ENCODE measurements around the gene CARD14. TPM values are rescaled to one million over a fixed set of nuclear protein-coding genes. Genes with fewer than 3 reads are reported as not detected.
"Not testable (repeated sequence)": the region's sequence is repeated elsewhere in the genome, so short reads cannot be mapped to it uniquely, and the experiment has no call there.

The CARD14 gene
- total RNA-seq, 2 experiments from 2014 or later = not detected

- intact Hi-C loops (cut with DNase I, micrococcal nuclease) = loop anchor here in 1 of 2 experiments (5.0 kb wide), 1 partner anchor 164 kb away; no protein-coding TSS in a partner anchor
- no peaks in the 10 kb centered on the region for H3K9me3 Mint-ChIP-seq
- H3K27ac ChIP-seq (ENCODE audit: low read depth in 1 of 2, low read length in 2 of 2) = no peak overlapping the region
- no peak for DNase-seq
- H3K4me3 Mint-ChIP-seq = no peak overlapping the region
- no peak overlapping the region for H3K4me3 ChIP-seq (ENCODE audit: low read length)
- peaks cover 4% of the 10 kb centered on the region for H3K27me3 Mint-ChIP-seq
- H3K9me3 ChIP-seq (ENCODE audit: control insufficient read depth in 1 of 2, insufficient read depth in 1 of 2, low read length in 2 of 2) = peaks cover 0 to 4% of the 10 kb centered on the region in 2 experiments
- ATAC-seq (ENCODE audit: poor library complexity) = no peak
- ChIA-PET POLR2A (no interaction called here), CTCF (no interaction called here)
- peaks cover 4% of the 10 kb centered on the region for H3K4me1 ChIP-seq (ENCODE audit: insufficient read depth, low read length)
- no peak overlapping the region for H3K27ac Mint-ChIP-seq
- no peak for TF ChIP-seq CTCF (IDR thresholded peaks at IDR 0.05)
- H3K36me3 ChIP-seq (ENCODE audit: insufficient read depth, low read length) = no peaks in the 10 kb centered on the region
- no peaks in the 10 kb centered on the region for H3K27me3 ChIP-seq (ENCODE audit: control insufficient read depth in 1 of 2, insufficient read depth in 2 of 2, low read length in 2 of 2)
- no peaks in the 10 kb centered on the region for H3K36me3 Mint-ChIP-seq (ENCODE audit: low read depth)
- H3K4me1 Mint-ChIP-seq (ENCODE audit: low read depth) = no peaks in the 10 kb centered on the region
Measured at GRCh38 chr17:80198144-80198661, 28.4 kb downstream of the CARD14 start.

DNA sequence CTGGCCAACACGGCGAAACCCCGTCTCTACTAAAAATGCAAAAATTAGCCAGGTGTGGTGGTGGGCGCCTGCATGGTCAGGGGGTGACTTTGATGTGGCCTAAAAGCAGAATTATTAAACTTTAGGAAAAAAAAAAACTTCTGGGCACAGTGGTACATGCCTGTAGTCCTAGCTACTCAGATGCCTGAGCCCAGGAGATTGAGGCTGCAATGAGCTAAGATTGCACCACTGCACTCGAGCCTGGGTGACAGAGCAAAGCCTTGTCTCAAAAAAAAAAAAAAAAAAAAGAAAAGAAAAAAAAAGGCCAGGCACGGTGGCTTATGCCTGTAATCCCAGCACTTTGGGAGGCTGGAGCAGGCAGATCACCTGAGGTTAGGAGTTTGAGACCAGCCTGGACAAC is 29.5 kb downstream of the CARD14 start:
- H3K27me3 ChIP-seq (ENCODE audit: control insufficient read depth in 1 of 2, insufficient read depth in 2 of 2, low read length in 2 of 2); H3K36me3 Mint-ChIP-seq (ENCODE audit: low read depth); H3K27me3 Mint-ChIP-seq; H3K9me3 Mint-ChIP-seq; H3K4me1 ChIP-seq (ENCODE audit: insufficient read depth, low read length); DNase-seq; H3K4me1 Mint-ChIP-seq (ENCODE audit: low read depth); POLR2A ChIA-PET; H3K36me3 ChIP-seq (ENCODE audit: insufficient read depth, low read length); H3K4me3 ChIP-seq (ENCODE audit: low read length); ATAC-seq (ENCODE audit: poor library complexity); H3K9me3 ChIP-seq (ENCODE audit: control insufficient read depth in 1 of 2, insufficient read depth in 1 of 2, low read length in 2 of 2); H3K4me3 Mint-ChIP-seq; H3K27ac Mint-ChIP-seq; H3K27ac ChIP-seq (ENCODE audit: low read depth in 1 of 2, low read length in 2 of 2): not testable (repeated sequence)
- intact Hi-C loops (cut with DNase I, micrococcal nuclease) = loop anchor here in 1 of 2 experiments (5.0 kb wide), 1 partner anchor 163 kb away; no protein-coding TSS in a partner anchor
- CTCF ChIA-PET = interaction anchor here (0.7 kb wide), 2 partner anchors 45 to 80 kb away, joined by 3 read pairs; no protein-coding TSS in a partner anchor

- ATAC-seq (ENCODE audit: poor library complexity) (no peak), DNase-seq (no peak)
- ChIA-PET CTCF (no interaction called here), POLR2A (no interaction called here)
- H3K4me3 ChIP-seq (ENCODE audit: low read length) = no peak overlapping the region
- no peaks in the 10 kb centered on the region for H3K36me3 ChIP-seq (ENCODE audit: insufficient read depth, low read length)
- intact Hi-C loops (cut with DNase I, micrococcal nuclease) = no loop called here
- H3K9me3 Mint-ChIP-seq = no peaks in the 10 kb centered on the region
- H3K4me1 ChIP-seq (ENCODE audit: insufficient read depth, low read length) = no peaks in the 10 kb centered on the region
- H3K36me3 Mint-ChIP-seq (ENCODE audit: low read depth) = no peaks in the 10 kb centered on the region
- no peaks in the 10 kb centered on the region for H3K4me1 Mint-ChIP-seq (ENCODE audit: low read depth)
- H3K27me3 Mint-ChIP-seq = no peaks in the 10 kb centered on the region
- H3K4me3 Mint-ChIP-seq = no peak overlapping the region
- H3K9me3 ChIP-seq (ENCODE audit: control insufficient read depth in 1 of 2, insufficient read depth in 1 of 2, low read length in 2 of 2) = no peaks in the 10 kb centered on the region
- H3K27ac Mint-ChIP-seq = no peak overlapping the region
- no peak for TF ChIP-seq CTCF (IDR thresholded peaks at IDR 0.05)
- H3K27me3 ChIP-seq (ENCODE audit: control insufficient read depth in 1 of 2, insufficient read depth in 2 of 2, low read length in 2 of 2) = no peaks in the 10 kb centered on the region
- no peak overlapping the region for H3K27ac ChIP-seq (ENCODE audit: low read depth in 1 of 2, low read length in 2 of 2)
Measured at GRCh38 chr17:80201446-80201845, 31.6 kb downstream of the CARD14 start.

GRCh38 chr17:80202197-80202596 is 32.4 kb downstream of the CARD14 start:
- no peaks in the 10 kb centered on the region for H3K27me3 Mint-ChIP-seq
- no peak for TF ChIP-seq CTCF (IDR thresholded peaks at IDR 0.05)
- H3K27ac Mint-ChIP-seq = no peak overlapping the region
- no peaks in the 10 kb centered on the region for H3K9me3 ChIP-seq (ENCODE audit: control insufficient read depth in 1 of 2, insufficient read depth in 1 of 2, low read length in 2 of 2)
- no peaks in the 10 kb centered on the region for H3K27me3 ChIP-seq (ENCODE audit: control insufficient read depth in 1 of 2, insufficient read depth in 2 of 2, low read length in 2 of 2)
- H3K9me3 Mint-ChIP-seq = no peaks in the 10 kb centered on the region
- no peak overlapping the region for H3K4me3 ChIP-seq (ENCODE audit: low read length)
- intact Hi-C loops (cut with DNase I, micrococcal nuclease) = no loop called here
- no peak overlapping the region for H3K27ac ChIP-seq (ENCODE audit: low read depth in 1 of 2, low read length in 2 of 2)
- no peaks in the 10 kb centered on the region for H3K4me1 Mint-ChIP-seq (ENCODE audit: low read depth)
- ATAC-seq (ENCODE audit: poor library complexity) (no peak), DNase-seq (no peak)
- H3K4me3 Mint-ChIP-seq = no peak overlapping the region
- H3K4me1 ChIP-seq (ENCODE audit: insufficient read depth, low read length) = no peaks in the 10 kb centered on the region
- no peaks in the 10 kb centered on the region for H3K36me3 Mint-ChIP-seq (ENCODE audit: low read depth)
- ChIA-PET CTCF (no interaction called here), POLR2A (no interaction called here)
- H3K36me3 ChIP-seq (ENCODE audit: insufficient read depth, low read length) = no peaks in the 10 kb centered on the region
